CD4-positive, CD25-positive, alpha-beta regulatory T cell (primary cell): ENCODE measurements around the gene NEK7. TPM values are rescaled to one million over a fixed set of nuclear protein-coding genes. Genes with fewer than 3 reads are reported as not detected.

Experiments used
- ATAC-seq, 2 donors: fragments of 150-1000 bp; cut with Tn5 transposase; one replicate each; pipeline ENCODE4 v1.10.0; 2021; ENCODE audit warnings: low read depth in 2 of 2, moderate number of reproducible peaks in 2 of 2, moderate library complexity in 1 of 2
- DNase-seq, 3 donors: peaks; one replicate each; pipeline versions ENCODE4 v3.0.0 to v3.0.0-alpha.2; 2012 to 2022; ENCODE audit warnings: mixed read lengths in 1 of 3
- H3K27ac ChIP-seq: one replicate; pipeline ENCODE4 v1.7.0; 2013; ENCODE audit warnings: mild to moderate bottlenecking, low read length; ENCODE audit not compliant: insufficient read depth, poor library complexity, severe bottlenecking
- H3K27me3 ChIP-seq: one replicate; pipeline ENCODE4 v1.7.0; 2013; ENCODE audit warnings: low read length; ENCODE audit not compliant: control insufficient read depth, insufficient read depth
- H3K36me3 ChIP-seq: one replicate; pipeline ENCODE4 v1.7.0; 2013; ENCODE audit warnings: mild to moderate bottlenecking, low read length, moderate library complexity; ENCODE audit not compliant: control insufficient read depth, insufficient read depth
- H3K4me1 ChIP-seq: 2 replicates; pipeline ENCODE4 v1.7.0; 2013; ENCODE audit warnings: mild to moderate bottlenecking, low read length; ENCODE audit not compliant: insufficient read depth, control insufficient read depth, poor library complexity, severe bottlenecking
- H3K4me3 ChIP-seq: one replicate; pipeline ENCODE4 v1.7.0; 2013; ENCODE audit warnings: low read depth, mild to moderate bottlenecking, low read length, moderate library complexity
- H3K9me3 ChIP-seq, 2 experiments: 1 replicate in 1 of 2; 2 replicates in 1 of 2; pipeline ENCODE4 v1.7.0; 2013; ENCODE audit warnings: low read length in 2 of 2, mild to moderate bottlenecking in 1 of 2, moderate library complexity in 1 of 2; ENCODE audit not compliant: control insufficient read depth in 2 of 2
- H3K27ac Mint-ChIP-seq, 3 donors: one replicate each; pipeline ENCODE4 v1.8.0; 2020 to 2022; ENCODE audit warnings: mild to moderate bottlenecking in 3 of 3, mixed read lengths in 3 of 3, moderate library complexity in 2 of 3
- H3K27me3 Mint-ChIP-seq: one replicate; pipeline ENCODE4 v1.8.0; 2022; ENCODE audit warnings: mild to moderate bottlenecking, mixed read lengths
- H3K36me3 Mint-ChIP-seq: one replicate; pipeline ENCODE4 v1.8.0; 2020; ENCODE audit warnings: mixed read lengths
- H3K4me1 Mint-ChIP-seq, 4 donors: one replicate each; pipeline ENCODE4 v1.8.0; 2020 to 2022; ENCODE audit warnings: mixed read lengths in 4 of 4, mild to moderate bottlenecking in 1 of 4
- H3K4me3 Mint-ChIP-seq, 4 donors: one replicate each; pipeline ENCODE4 v1.8.0; 2020 to 2022; ENCODE audit warnings: mild to moderate bottlenecking in 4 of 4, mixed read lengths in 4 of 4, moderate library complexity in 3 of 4
- H3K9me3 Mint-ChIP-seq, 7 donors: one replicate each; pipeline ENCODE4 v1.8.0; 2020 to 2022; ENCODE audit warnings: mixed read lengths in 7 of 7, mild to moderate bottlenecking in 3 of 7, moderate library complexity in 2 of 7
- polyA plus RNA-seq, 4 donors: library from polyadenylated mRNA; unstranded; fragments of 300-500 nt; fragmentation: Illumina TruSeq; gene quantifications; one replicate each; pipeline ENCODE4 v1.2.3, GENCODE V29; 2021
- total RNA-seq: library from RNA; stranded (reverse); gene quantifications from one replicate; pipeline ENCODE4 v1.2.3, GENCODE V29; 2022

NEK7 gene
- total and polyA plus RNA-seq, 5 donors from 2014 or later = 37.7 to 61.3 (median 54.3) TPM

DNA sequence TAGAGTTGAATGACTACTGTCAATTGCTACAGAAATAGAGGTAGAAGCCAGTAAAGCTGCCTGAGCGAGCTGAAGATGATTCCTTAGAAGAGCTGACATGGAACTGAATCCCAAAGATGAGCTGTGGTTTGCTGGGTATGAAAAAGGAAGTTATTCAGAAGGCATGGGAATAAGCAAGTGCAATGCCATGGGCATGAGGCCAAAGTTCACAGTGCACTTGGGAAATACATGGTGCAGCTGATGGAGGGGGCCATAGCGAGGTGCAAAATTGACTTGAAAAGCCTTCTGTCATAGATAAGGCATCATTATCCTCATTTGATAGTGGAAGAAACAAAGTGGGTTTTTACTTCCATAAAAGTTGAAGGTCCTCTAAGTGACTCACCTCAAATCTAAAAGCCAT, 88.6 kb downstream of the NEK7 start:
- Mint-ChIP-seq H3K36me3 (peaks cover 21% of the 10 kb centered on the region), H3K27ac (no peak overlapping the region), H3K4me3 (no peak overlapping the region), H3K9me3 (peaks cover 0 to 2% (median 0%) of the 10 kb centered on the region in 7 donors), H3K4me1 (peaks cover 24 to 56% (median 44%) of the 10 kb centered on the region in 4 donors), H3K27me3 (no peaks in the 10 kb centered on the region)
- Histone ChIP-seq H3K9me3 (no peaks in the 10 kb centered on the region), H3K27ac (no peak overlapping the region), H3K27me3 (no peaks in the 10 kb centered on the region), H3K36me3 (peaks cover 8% of the 10 kb centered on the region), H3K4me3 (no peak overlapping the region), H3K4me1 (no peaks in the 10 kb centered on the region)
- ATAC-seq = no peak
- DNase-seq = no peak

DNA sequence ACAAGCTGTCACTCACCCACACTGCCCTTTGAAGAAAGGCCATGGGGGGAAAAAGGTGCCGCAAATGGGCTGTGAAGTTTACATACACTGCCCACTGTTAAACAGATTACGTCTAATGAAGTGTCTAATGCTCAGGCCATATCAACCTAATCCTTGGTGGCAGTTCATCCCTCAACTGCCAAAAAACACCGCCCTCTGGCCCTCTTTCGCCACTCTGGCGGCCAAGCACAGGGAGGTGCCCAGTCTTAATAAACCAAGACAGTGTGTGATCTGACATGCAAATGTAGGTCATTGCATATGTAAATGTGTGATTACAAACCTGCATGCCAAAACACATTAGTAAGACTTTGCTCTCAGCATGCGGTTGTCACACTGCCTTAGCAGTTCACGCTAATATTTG, 89.5 kb downstream of the NEK7 start:
- Mint-ChIP-seq H3K4me1 (peaks cover 24 to 50% (median 42%) of the 10 kb centered on the region in 4 donors), H3K4me3 (no peak overlapping the region)
- no peaks in the 10 kb centered on the region for H3K27me3 ChIP-seq

DNA sequence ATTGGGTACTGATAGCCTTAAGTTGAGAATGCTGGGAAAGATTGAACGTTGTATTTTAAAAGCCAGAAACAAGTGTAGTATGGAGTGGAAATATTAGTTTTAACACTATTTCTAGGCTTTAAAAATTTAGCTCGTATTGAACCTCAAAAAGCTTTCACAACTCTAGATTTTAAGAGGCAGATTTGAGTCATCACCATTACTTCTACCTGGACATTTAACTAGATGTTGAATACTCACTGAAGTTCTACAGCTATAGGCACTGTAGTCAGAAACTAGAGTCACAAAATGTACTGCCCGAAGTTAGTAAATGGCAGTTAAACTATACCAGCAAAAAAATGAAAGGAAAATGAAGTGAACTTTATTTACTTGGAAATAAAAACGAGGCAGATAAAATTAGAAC, 96.5 kb downstream of the NEK7 start:
- H3K4me1 ChIP-seq = peaks cover 3% of the 10 kb centered on the region
- Mint-ChIP-seq H3K27me3 (no peaks in the 10 kb centered on the region), H3K4me3 (no peak overlapping the region), H3K36me3 (peaks cover 5% of the 10 kb centered on the region), H3K4me1 (peaks cover 26 to 62% (median 44%) of the 10 kb centered on the region in 4 donors), H3K27ac (peak overlapping the region in 2 of 3 donors; percentile 23 to 69), H3K9me3 (peaks cover 0 to 5% (median 0%) of the 10 kb centered on the region in 7 donors)
- ATAC-seq = no peak
- H3K4me3 ChIP-seq = no peak overlapping the region
- H3K27me3 ChIP-seq = no peaks in the 10 kb centered on the region
- H3K36me3 ChIP-seq = peaks cover 10% of the 10 kb centered on the region
- H3K27ac ChIP-seq = no peak overlapping the region
- H3K9me3 ChIP-seq = no peaks in the 10 kb centered on the region
- no peak for DNase-seq

More for the DNA sequence above, 89.5 kb downstream of the NEK7 start:
- no peaks in the 10 kb centered on the region for H3K4me1 ChIP-seq
- DNase-seq = no peak
- H3K9me3 ChIP-seq = no peaks in the 10 kb centered on the region
- Mint-ChIP-seq H3K27me3 (no peaks in the 10 kb centered on the region), H3K9me3 (peaks cover 0 to 2% (median 0%) of the 10 kb centered on the region in 7 donors), H3K27ac (no peak overlapping the region), H3K36me3 (peaks cover 21% of the 10 kb centered on the region)
- no peak overlapping the region for H3K4me3 ChIP-seq
- no peak for ATAC-seq
- H3K27ac ChIP-seq = no peak overlapping the region
- H3K36me3 ChIP-seq = peaks cover 8% of the 10 kb centered on the region

DNA sequence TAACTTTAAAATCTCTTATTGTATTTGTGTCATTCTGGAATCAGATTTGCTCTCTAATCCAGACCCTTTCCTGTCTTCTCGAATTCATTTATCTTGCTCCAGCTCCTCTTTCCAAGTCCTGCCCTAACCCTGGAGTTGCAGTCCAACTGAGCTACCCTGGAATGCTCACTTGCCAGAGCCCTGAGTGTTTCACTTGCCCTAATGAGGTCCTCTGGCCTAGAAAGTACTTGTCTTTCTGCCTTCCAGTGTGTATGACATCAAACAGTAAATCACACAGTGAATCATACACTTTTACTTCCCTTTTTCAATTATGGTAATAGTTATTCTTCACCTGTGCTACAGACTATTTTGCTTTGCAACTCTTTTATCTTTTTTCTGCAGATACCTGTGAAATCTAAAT, 96.9 kb downstream of the NEK7 start:
- H3K27ac Mint-ChIP-seq = peak overlapping the region in 2 of 3 donors; percentile 0 to 76
- peaks cover 25 to 64% (median 47%) of the 10 kb centered on the region in 4 donors for H3K4me1 Mint-ChIP-seq
- no peak overlapping the region for H3K4me3 ChIP-seq
- H3K27me3 Mint-ChIP-seq = no peaks in the 10 kb centered on the region
- no peaks in the 10 kb centered on the region for H3K27me3 ChIP-seq
- H3K4me3 Mint-ChIP-seq = peak overlapping the region; percentile 2 to 75 (median 50)
- DNase-seq = peak in 1 of 3 donors; percentile 29
- peaks cover 3% of the 10 kb centered on the region for H3K4me1 ChIP-seq
- peak; percentile 64 to 80 for ATAC-seq
- H3K27ac ChIP-seq = no peak overlapping the region
- H3K9me3 Mint-ChIP-seq = peaks cover 0 to 5% (median 0%) of the 10 kb centered on the region in 7 donors
- H3K36me3 Mint-ChIP-seq = peaks cover 5% of the 10 kb centered on the region
- H3K36me3 ChIP-seq = peaks cover 10% of the 10 kb centered on the region
- no peaks in the 10 kb centered on the region for H3K9me3 ChIP-seq

DNA sequence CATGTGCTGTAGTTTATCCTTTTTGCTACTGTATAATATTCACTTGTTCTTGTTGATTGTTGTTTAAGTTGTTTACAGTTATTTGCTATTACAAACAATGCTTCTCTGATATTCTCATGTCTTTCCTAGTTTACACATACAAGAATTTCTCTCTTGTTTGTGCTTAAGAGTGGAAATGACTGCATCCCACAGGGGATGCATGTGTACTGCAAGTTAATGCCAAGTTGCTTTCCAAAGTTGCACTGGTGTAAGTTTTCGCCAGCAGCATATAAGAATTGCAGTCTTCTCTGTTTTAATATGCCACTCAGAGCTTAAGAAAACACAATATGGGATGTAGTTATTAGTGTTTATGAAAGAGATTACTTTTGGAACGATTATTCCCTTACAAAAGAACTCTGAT, 97.7 kb downstream of the NEK7 start:
- peaks cover 0 to 5% (median 0%) of the 10 kb centered on the region in 7 donors for H3K9me3 Mint-ChIP-seq
- no peaks in the 10 kb centered on the region for H3K27me3 Mint-ChIP-seq
- no peaks in the 10 kb centered on the region for H3K9me3 ChIP-seq
- no peak for ATAC-seq
- no peak overlapping the region for H3K4me3 Mint-ChIP-seq
- no peak overlapping the region for H3K4me3 ChIP-seq
- no peak for DNase-seq
- peaks cover 3% of the 10 kb centered on the region for H3K4me1 ChIP-seq
- peaks cover 30 to 66% (median 48%) of the 10 kb centered on the region in 4 donors for H3K4me1 Mint-ChIP-seq
- no peak overlapping the region for H3K27ac ChIP-seq
- no peaks in the 10 kb centered on the region for H3K27me3 ChIP-seq
- H3K36me3 ChIP-seq = peaks cover 10% of the 10 kb centered on the region
- peaks cover 5% of the 10 kb centered on the region for H3K36me3 Mint-ChIP-seq
- H3K27ac Mint-ChIP-seq = no peak overlapping the region

DNA sequence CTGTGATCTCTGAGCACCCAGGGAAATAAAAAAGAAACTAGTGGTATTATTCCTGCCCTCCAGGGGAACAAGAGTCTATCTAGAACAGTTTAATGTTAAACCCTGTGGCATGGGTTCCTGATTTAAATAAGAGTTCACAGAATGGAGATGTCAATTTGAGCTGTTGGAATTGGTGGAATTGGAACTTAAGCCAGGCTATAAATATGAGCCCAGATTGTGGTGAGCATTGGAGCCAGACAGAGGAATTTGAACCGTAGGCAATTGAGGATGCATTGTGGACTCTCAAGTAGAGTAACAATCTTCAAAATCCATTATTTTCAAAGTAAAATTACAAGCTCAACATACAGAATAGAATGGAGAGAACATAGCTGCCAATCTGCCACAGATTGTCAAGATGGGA, 98.2 kb downstream of the NEK7 start:
- H3K4me1 Mint-ChIP-seq = peaks cover 30 to 70% (median 50%) of the 10 kb centered on the region in 4 donors
- H3K9me3 Mint-ChIP-seq = peaks cover 0 to 5% (median 0%) of the 10 kb centered on the region in 7 donors
- Histone ChIP-seq H3K36me3 (peaks cover 10% of the 10 kb centered on the region), H3K9me3 (no peaks in the 10 kb centered on the region), H3K4me3 (no peak overlapping the region), H3K27ac (no peak overlapping the region), H3K27me3 (no peaks in the 10 kb centered on the region), H3K4me1 (peaks cover 3% of the 10 kb centered on the region)
- H3K36me3 Mint-ChIP-seq = peaks cover 5% of the 10 kb centered on the region
- DNase-seq (no peak), ATAC-seq (no peak)
- H3K4me3 Mint-ChIP-seq = no peak overlapping the region
- peak overlapping the region in 1 of 3 donors; percentile 48 for H3K27ac Mint-ChIP-seq
- H3K27me3 Mint-ChIP-seq = no peaks in the 10 kb centered on the region

DNA sequence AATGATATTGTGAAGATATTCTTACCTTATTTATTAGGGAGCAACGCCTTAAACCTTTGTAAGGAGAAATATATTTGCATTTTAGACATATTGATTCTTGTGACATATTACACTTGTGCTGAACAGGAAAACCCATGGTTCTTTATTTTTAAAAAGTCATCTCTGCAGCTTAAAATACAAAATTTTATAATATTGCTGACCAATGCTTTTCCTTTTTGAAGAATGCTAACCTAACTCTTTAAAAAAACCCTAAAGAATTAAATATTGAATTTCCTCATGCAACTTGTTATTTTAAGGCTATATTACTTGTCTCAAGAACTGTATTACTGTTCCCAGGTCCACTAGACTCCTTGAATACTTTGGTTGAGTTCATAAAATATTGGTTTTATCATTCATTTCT, 99.0 kb downstream of the NEK7 start:
- H3K4me1 Mint-ChIP-seq = peaks cover 38 to 76% (median 56%) of the 10 kb centered on the region in 4 donors

DNA sequence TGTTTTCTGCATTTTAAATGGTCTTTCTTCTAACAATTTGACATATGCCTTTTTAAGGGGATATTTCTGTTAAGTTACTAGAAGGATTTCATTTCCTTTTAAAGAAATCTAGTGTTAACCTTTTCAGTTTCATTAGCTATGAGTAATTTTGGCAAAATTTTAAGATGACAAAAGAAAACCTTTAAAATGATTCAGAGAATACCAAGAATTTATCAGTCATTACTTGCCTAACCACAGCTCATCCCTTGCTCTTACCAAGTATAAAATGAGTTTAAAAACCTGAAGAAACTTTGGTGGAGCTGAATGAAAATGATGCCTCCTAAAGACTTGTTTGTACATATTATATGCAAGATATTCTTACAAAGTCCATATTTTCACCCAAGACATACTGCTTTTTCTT, 101.7 kb downstream of the NEK7 start:
- Mint-ChIP-seq H3K27me3 (no peaks in the 10 kb centered on the region), H3K9me3 (peaks cover 0 to 1% (median 0%) of the 10 kb centered on the region in 7 donors), H3K4me1 (peaks cover 47 to 69% (median 50%) of the 10 kb centered on the region in 4 donors), H3K4me3 (no peak overlapping the region), H3K27ac (no peak overlapping the region), H3K36me3 (peaks cover 5% of the 10 kb centered on the region)
- Histone ChIP-seq H3K36me3 (peaks cover 10% of the 10 kb centered on the region), H3K27ac (no peak overlapping the region), H3K9me3 (no peaks in the 10 kb centered on the region), H3K4me3 (no peak overlapping the region), H3K4me1 (peaks cover 2% of the 10 kb centered on the region), H3K27me3 (no peaks in the 10 kb centered on the region)
- DNase-seq = peak in 1 of 3 donors; percentile 67
- peak; percentile 43 to 63 for ATAC-seq

More for the DNA sequence above, 99.0 kb downstream of the NEK7 start:
- H3K27ac Mint-ChIP-seq = peak overlapping the region in 1 of 3 donors; percentile 45
- Histone ChIP-seq H3K27ac (no peak overlapping the region), H3K4me1 (peaks cover 3% of the 10 kb centered on the region), H3K36me3 (peaks cover 10% of the 10 kb centered on the region), H3K4me3 (no peak overlapping the region), H3K9me3 (no peaks in the 10 kb centered on the region), H3K27me3 (no peaks in the 10 kb centered on the region)
- H3K9me3 Mint-ChIP-seq = peaks cover 0 to 5% (median 0%) of the 10 kb centered on the region in 7 donors
- peaks cover 5% of the 10 kb centered on the region for H3K36me3 Mint-ChIP-seq
- H3K4me3 Mint-ChIP-seq = no peak overlapping the region
- DNase-seq = no peak
- H3K27me3 Mint-ChIP-seq = no peaks in the 10 kb centered on the region
- no peak for ATAC-seq
